ENCODE measurements around the gene DYRK1A.

The DYRK1A gene

GRCh38 chr21:37395961-37396360, 29.4 kb downstream of the DYRK1A start:
- H3K4me1 ChIP-seq (ENCODE audit: control insufficient read depth, insufficient read depth, low read length), result peaks cover 15% of the 10 kb centered on the region
- H3K36me3 ChIP-seq (ENCODE audit: control insufficient read depth in 2 of 2, insufficient read depth in 1 of 2, low read length in 2 of 2), result no peaks in the 10 kb centered on the region

GRCh38 chr21:37396855-37397254, 30.3 kb downstream of the DYRK1A start:
- H3K4me3 ChIP-seq (ENCODE audit: low read depth, low read length), result no peak overlapping the region
- no peaks in the 10 kb centered on the region for H3K36me3 ChIP-seq (ENCODE audit: control insufficient read depth in 2 of 2, insufficient read depth in 1 of 2, low read length in 2 of 2)
- peaks cover 14% of the 10 kb centered on the region for H3K4me1 ChIP-seq (ENCODE audit: control insufficient read depth, insufficient read depth, low read length)
- ChIA-PET CTCF (interaction anchor here (1.0 kb wide), 1 partner anchor 16 kb away, joined by 3 read pairs; no protein-coding TSS in a partner anchor), POLR2A (no interaction called here)
- H3K9me3 ChIP-seq (ENCODE audit: control insufficient read depth, insufficient read depth, low read depth, low read length), result no peaks in the 10 kb centered on the region
- TF ChIP-seq GLI4 (tag by site-specific recombination; IDR thresholded peaks at IDR 0.05), result no peak
- TF ChIP-seq, protein P1, sequence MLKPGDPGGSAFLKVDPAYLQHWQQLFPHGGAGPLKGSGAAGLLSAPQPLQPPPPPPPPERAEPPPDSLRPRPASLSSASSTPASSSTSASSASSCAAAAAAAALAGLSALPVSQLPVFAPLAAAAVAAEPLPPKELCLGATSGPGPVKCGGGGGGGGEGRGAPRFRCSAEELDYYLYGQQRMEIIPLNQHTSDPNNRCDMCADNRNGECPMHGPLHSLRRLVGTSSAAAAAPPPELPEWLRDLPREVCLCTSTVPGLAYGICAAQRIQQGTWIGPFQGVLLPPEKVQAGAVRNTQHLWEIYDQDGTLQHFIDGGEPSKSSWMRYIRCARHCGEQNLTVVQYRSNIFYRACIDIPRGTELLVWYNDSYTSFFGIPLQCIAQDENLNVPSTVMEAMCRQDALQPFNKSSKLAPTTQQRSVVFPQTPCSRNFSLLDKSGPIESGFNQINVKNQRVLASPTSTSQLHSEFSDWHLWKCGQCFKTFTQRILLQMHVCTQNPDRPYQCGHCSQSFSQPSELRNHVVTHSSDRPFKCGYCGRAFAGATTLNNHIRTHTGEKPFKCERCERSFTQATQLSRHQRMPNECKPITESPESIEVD (tag by site-specific recombination; IDR thresholded peaks at IDR 0.05), result no peak
- no peak for TF ChIP-seq ZNF449 (tag by site-specific recombination; IDR thresholded peaks at IDR 0.05)
- TF ChIP-seq, protein P2, sequence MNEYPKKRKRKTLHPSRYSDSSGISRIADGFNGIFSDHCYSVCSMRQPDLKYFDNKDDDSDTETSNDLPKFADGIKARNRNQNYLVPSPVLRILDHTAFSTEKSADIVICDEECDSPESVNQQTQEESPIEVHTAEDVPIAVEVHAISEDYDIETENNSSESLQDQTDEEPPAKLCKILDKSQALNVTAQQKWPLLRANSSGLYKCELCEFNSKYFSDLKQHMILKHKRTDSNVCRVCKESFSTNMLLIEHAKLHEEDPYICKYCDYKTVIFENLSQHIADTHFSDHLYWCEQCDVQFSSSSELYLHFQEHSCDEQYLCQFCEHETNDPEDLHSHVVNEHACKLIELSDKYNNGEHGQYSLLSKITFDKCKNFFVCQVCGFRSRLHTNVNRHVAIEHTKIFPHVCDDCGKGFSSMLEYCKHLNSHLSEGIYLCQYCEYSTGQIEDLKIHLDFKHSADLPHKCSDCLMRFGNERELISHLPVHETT (tag by site-specific recombination; IDR thresholded peaks at IDR 0.05), result no peak
- no peak for TF ChIP-seq SP2 (tag by site-specific recombination; IDR thresholded peaks at IDR 0.05)
- TF ChIP-seq ZFP3 (tag by site-specific recombination; IDR thresholded peaks at IDR 0.05; ENCODE audit: low read depth), result no peak
- no peak for TF ChIP-seq SCRT2 (tag by site-specific recombination; IDR thresholded peaks at IDR 0.05)
- TF ChIP-seq ZFP37 (tag by site-specific recombination; IDR thresholded peaks at IDR 0.05), result peak; percentile 89; the same call in 1 of the 2 replicates
- no peak for TF ChIP-seq ZBTB1 (tag by site-specific recombination; IDR thresholded peaks at IDR 0.05)
- no peak for TF ChIP-seq SP3 (tag by site-specific recombination; IDR thresholded peaks at IDR 0.05)
- no peak for TF ChIP-seq ZNF473 (tag by site-specific recombination; IDR thresholded peaks at IDR 0.05)
- TF ChIP-seq ZNF391 (tag by site-specific recombination; IDR thresholded peaks at IDR 0.05; ENCODE audit: borderline replicate concordance, low read depth), result no peak
- TF ChIP-seq MZF1 (tag by site-specific recombination; IDR thresholded peaks at IDR 0.05; ENCODE audit: borderline replicate concordance), result peak; percentile 60; the same call in 1 of the 2 replicates
- TF ChIP-seq HOXD13 (CRISPR knock-in tag; IDR thresholded peaks at IDR 0.05; ENCODE audit: borderline replicate concordance), result no peak
- H3K27ac ChIP-seq (ENCODE audit: extremely low read depth, low read depth, low read length), result no peak overlapping the region

More at GRCh38 chr21:37395961-37396360, 29.4 kb downstream of the DYRK1A start:
- CTCF ChIA-PET, result no interaction called here
- Histone ChIP-seq H3K9me3 (ENCODE audit: control insufficient read depth, insufficient read depth, low read depth, low read length) (no peaks in the 10 kb centered on the region), H3K27ac (ENCODE audit: extremely low read depth, low read depth, low read length) (no peak overlapping the region), H3K4me3 (ENCODE audit: low read depth, low read length) (no peak overlapping the region)
- POLR2A ChIA-PET, result no interaction called here
- TF ChIP-seq ZNF121 (tag by site-specific recombination; IDR thresholded peaks at IDR 0.05) (no peak), ZNF558 (tag by site-specific recombination; IDR thresholded peaks at IDR 0.05) (no peak), ZEB2 (tag by site-specific recombination; IDR thresholded peaks at IDR 0.05) (no peak), ZXDB (tag by site-specific recombination; IDR thresholded peaks at IDR 0.05) (no peak), ZNF521 (tag by site-specific recombination; IDR thresholded peaks at IDR 0.05) (no peak), BCL11A (tag by site-specific recombination; IDR thresholded peaks at IDR 0.05; ENCODE audit: low read depth) (no peak), ZFHX2 (tag by site-specific recombination; conservative IDR thresholded peaks at IDR 0.05) (no peak), ZNF416 (tag by site-specific recombination; IDR thresholded peaks at IDR 0.05) (no peak), GFI1B (tag by site-specific recombination; IDR thresholded peaks at IDR 0.05) (no peak), ZNF670 (tag by site-specific recombination; IDR thresholded peaks at IDR 0.05; ENCODE audit: low read depth) (no peak), KLF16 (tag by site-specific recombination; IDR thresholded peaks at IDR 0.05) (no peak)
- TF ChIP-seq, protein P3, sequence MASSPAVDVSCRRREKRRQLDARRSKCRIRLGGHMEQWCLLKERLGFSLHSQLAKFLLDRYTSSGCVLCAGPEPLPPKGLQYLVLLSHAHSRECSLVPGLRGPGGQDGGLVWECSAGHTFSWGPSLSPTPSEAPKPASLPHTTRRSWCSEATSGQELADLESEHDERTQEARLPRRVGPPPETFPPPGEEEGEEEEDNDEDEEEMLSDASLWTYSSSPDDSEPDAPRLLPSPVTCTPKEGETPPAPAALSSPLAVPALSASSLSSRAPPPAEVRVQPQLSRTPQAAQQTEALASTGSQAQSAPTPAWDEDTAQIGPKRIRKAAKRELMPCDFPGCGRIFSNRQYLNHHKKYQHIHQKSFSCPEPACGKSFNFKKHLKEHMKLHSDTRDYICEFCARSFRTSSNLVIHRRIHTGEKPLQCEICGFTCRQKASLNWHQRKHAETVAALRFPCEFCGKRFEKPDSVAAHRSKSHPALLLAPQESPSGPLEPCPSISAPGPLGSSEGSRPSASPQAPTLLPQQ (tag by site-specific recombination; IDR thresholded peaks at IDR 0.05), result no peak

Data from HEK293 (cell line).